MM.1S (cell line): ENCODE measurements around the gene ZNF280C.

ENCODE experiments used
- DNase-seq: peaks from one replicate; pipeline ENCODE4 v3.0.0-alpha.2; 2015
- H2AFZ ChIP-seq: fragments of 300-600 bp; sonication (generic); 2 replicates; pipeline ENCODE4 v1.6.0; 2016; ENCODE audit warnings: antibody characterized with exemption, low read length
- H3F3A ChIP-seq: fragments of 300-600 bp; sonication (generic); 2 replicates; pipeline ENCODE4 v1.6.1; 2016; ENCODE audit warnings: mild to moderate bottlenecking, antibody characterized with exemption, low read length, moderate library complexity, mixed read lengths; ENCODE audit not compliant: insufficient read depth
- H3K27ac ChIP-seq: fragments of 300-600 bp; sonication (generic); 2 replicates; pipeline ENCODE4 v1.5.1; 2016; ENCODE audit warnings: mild to moderate bottlenecking, low read length
- H3K27me3 ChIP-seq: fragments of 300-600 bp; sonication (generic); replicated peaks from 2 replicates; pipeline ENCODE4 v1.6.0; 2016; ENCODE audit warnings: low read length; ENCODE audit not compliant: insufficient read depth
- H3K36me3 ChIP-seq: fragments of 300-600 bp; sonication (generic); replicated peaks from 2 replicates; pipeline ENCODE4 v1.6.1; 2016; ENCODE audit warnings: mild to moderate bottlenecking, low read length, mixed read lengths; ENCODE audit not compliant: insufficient read depth
- H3K4me1 ChIP-seq: fragments of 300-600 bp; sonication (generic); 2 replicates; pipeline ENCODE4 v1.6.1; 2016; ENCODE audit warnings: low read length, mixed read lengths
- H3K4me2 ChIP-seq: fragments of 300-600 bp; sonication (generic); 2 replicates; pipeline ENCODE4 v1.6.0; 2016; ENCODE audit warnings: low read depth, low read length
- H3K4me3 ChIP-seq: fragments of 300-600 bp; sonication (generic); 2 replicates; pipeline ENCODE4 v1.5.1; 2016; ENCODE audit warnings: low read length, mixed read lengths
- H3K79me2 ChIP-seq: fragments of 300-600 bp; sonication (generic); 2 replicates; pipeline ENCODE4 v1.6.1; 2016; ENCODE audit warnings: mixed run types, low read length, mixed read lengths
- H3K9ac ChIP-seq: fragments of 300-600 bp; sonication (generic); 2 replicates; pipeline ENCODE4 v1.6.1; 2016; ENCODE audit warnings: low read length, mixed read lengths
- H3K9me2 ChIP-seq: fragments of 300-600 bp; sonication (generic); replicated peaks from 2 replicates; pipeline ENCODE4 v1.6.1; 2016; ENCODE audit warnings: mild to moderate bottlenecking, low read length, mixed read lengths; ENCODE audit not compliant: insufficient read depth
- H3K9me3 ChIP-seq: fragments of 300-600 bp; sonication (generic); replicated peaks from 2 replicates; pipeline ENCODE4 v1.6.1; 2016; ENCODE audit warnings: mild to moderate bottlenecking, low read length, mixed read lengths; ENCODE audit not compliant: insufficient read depth
- H4K20me1 ChIP-seq: fragments of 300-600 bp; sonication (generic); 2 replicates; pipeline ENCODE4 v1.6.1; 2016; ENCODE audit warnings: mild to moderate bottlenecking, low read length, moderate library complexity, mixed read lengths; ENCODE audit not compliant: insufficient read depth
- CTCF ChIP-seq: fragments of 300-600 bp; sonication (generic); IDR thresholded peaks from 2 replicates; pipeline ENCODE4 v1.5.1; 2016; ENCODE audit warnings: antibody characterized with exemption, low read length, mixed read lengths
- EZH2 ChIP-seq: fragments of 300-600 bp; sonication (generic); optimal IDR thresholded peaks from 2 replicates; pipeline ENCODE3; 2017; ENCODE audit warnings: low read depth, mild to moderate bottlenecking, antibody characterized with exemption, low read length, mixed read lengths
- EZH2phosphoT487 ChIP-seq: fragments of 300-600 bp; sonication (generic); IDR thresholded peaks from 2 replicates; pipeline ENCODE4 v1.6.1; 2018; ENCODE audit warnings: antibody characterized with exemption, low read length

The ZNF280C gene

GRCh38 chrX:130228871-130229270 lies 39.8 kb downstream of the ZNF280C start:
- Histone ChIP-seq H3K27ac (no peak overlapping the region), H2AFZ (no peak overlapping the region), H3K4me1 (no peaks in the 10 kb centered on the region), H3K36me3 (no peaks in the 10 kb centered on the region), H4K20me1 (no peaks in the 10 kb centered on the region), H3K4me2 (no peak overlapping the region), H3K27me3 (no peaks in the 10 kb centered on the region), H3K4me3 (no peak overlapping the region), H3K9ac (no peak overlapping the region), H3K79me2 (no peaks in the 10 kb centered on the region), H3K9me2 (no peaks in the 10 kb centered on the region), H3F3A (no peaks in the 10 kb centered on the region), H3K9me3 (no peaks in the 10 kb centered on the region)
- DNase-seq: no peak
- TF ChIP-seq EZH2 (no peak), CTCF (no peak), EZH2phosphoT487 (no peak)

- no peak overlapping the region for H2AFZ ChIP-seq
- H3K4me1 ChIP-seq: no peaks in the 10 kb centered on the region
- H3K4me2 ChIP-seq: no peak overlapping the region
- no peak overlapping the region for H3K9ac ChIP-seq
- no peaks in the 10 kb centered on the region for H3K9me2 ChIP-seq
- H3K79me2 ChIP-seq: no peaks in the 10 kb centered on the region
- TF ChIP-seq EZH2phosphoT487 (no peak), CTCF (no peak), EZH2 (no peak)
- H3F3A ChIP-seq: no peaks in the 10 kb centered on the region
- H3K27me3 ChIP-seq: no peaks in the 10 kb centered on the region
- DNase-seq: no peak
- H4K20me1 ChIP-seq: no peaks in the 10 kb centered on the region
- no peaks in the 10 kb centered on the region for H3K36me3 ChIP-seq
- no peak overlapping the region for H3K27ac ChIP-seq
- H3K9me3 ChIP-seq: no peaks in the 10 kb centered on the region
- no peak overlapping the region for H3K4me3 ChIP-seq
Observed at GRCh38 chrX:130224810-130225209, 43.9 kb downstream of the ZNF280C start.

GRCh38 chrX:130216320-130216719 lies 52.4 kb downstream of the ZNF280C start:
- no peak for DNase-seq
- Histone ChIP-seq H3K9me3 (no peaks in the 10 kb centered on the region), H3K36me3 (no peaks in the 10 kb centered on the region), H3K4me3 (no peak overlapping the region), H4K20me1 (no peaks in the 10 kb centered on the region), H3K4me2 (no peak overlapping the region), H3K27me3 (no peaks in the 10 kb centered on the region), H3K79me2 (no peaks in the 10 kb centered on the region), H3K9ac (no peak overlapping the region), H2AFZ (no peak overlapping the region), H3K4me1 (no peaks in the 10 kb centered on the region), H3K9me2 (no peaks in the 10 kb centered on the region), H3F3A (no peaks in the 10 kb centered on the region), H3K27ac (no peak overlapping the region)
- TF ChIP-seq CTCF: no peak
- TF ChIP-seq EZH2phosphoT487: no peak
- no peak for TF ChIP-seq EZH2

- Histone ChIP-seq H3K36me3 (no peaks in the 10 kb centered on the region), H3K9me3 (no peaks in the 10 kb centered on the region), H3K79me2 (no peaks in the 10 kb centered on the region), H3K27ac (no peak overlapping the region), H3K9ac (no peak overlapping the region), H3K4me2 (no peak overlapping the region), H3K27me3 (no peaks in the 10 kb centered on the region), H2AFZ (no peak overlapping the region), H4K20me1 (no peaks in the 10 kb centered on the region), H3K9me2 (no peaks in the 10 kb centered on the region), H3K4me3 (no peak overlapping the region), H3F3A (no peaks in the 10 kb centered on the region), H3K4me1 (no peaks in the 10 kb centered on the region)
- no peak for DNase-seq
- TF ChIP-seq EZH2phosphoT487: no peak
- TF ChIP-seq CTCF: no peak
- no peak for TF ChIP-seq EZH2
Observed at GRCh38 chrX:130213376-130213775, 55.3 kb downstream of the ZNF280C start.
